ENCODE results near the gene SASH1. TPM values are rescaled to one million over a fixed set of nuclear protein-coding genes. Genes with fewer than 3 reads are reported as not detected.

Gene SASH1
- polyA plus RNA-seq, 12 donors, result 40.5 to 57.4 (median 47.6) TPM; not detected in 1

DNA sequence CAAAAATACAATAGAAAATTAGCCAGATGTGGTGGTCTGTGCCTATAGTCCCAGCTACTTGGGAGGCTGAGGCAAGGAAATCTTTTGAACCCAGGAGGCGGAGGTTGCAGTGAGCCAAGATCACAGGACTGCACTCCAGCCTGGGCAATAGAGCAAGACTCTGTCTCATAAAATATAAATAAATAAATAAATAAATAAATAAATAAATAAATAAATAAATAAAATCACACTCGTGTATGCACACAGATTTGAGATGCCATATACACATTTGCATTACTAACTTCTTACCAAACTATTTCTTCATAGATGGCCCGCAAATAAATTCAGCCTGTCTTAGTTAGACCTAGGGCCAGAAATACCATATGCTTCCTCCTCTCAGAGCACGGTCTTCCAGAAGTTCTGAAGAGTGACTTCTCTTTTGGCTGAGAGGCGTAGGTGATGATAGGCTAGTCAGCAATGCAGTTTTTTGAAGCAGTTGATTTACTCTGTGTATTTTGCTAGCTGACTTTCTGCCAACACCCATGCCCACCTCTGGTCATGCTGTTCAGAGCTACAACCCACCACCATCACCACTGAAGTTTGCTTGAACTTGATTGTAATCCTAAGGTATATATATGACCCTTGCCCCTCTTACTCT is 150.1 kb downstream of the SASH1 start:
- no peak for DNase-seq

GRCh38 chr6:148493424-148493823 is 150.8 kb downstream of the SASH1 start:
- no peak for DNase-seq

DNA sequence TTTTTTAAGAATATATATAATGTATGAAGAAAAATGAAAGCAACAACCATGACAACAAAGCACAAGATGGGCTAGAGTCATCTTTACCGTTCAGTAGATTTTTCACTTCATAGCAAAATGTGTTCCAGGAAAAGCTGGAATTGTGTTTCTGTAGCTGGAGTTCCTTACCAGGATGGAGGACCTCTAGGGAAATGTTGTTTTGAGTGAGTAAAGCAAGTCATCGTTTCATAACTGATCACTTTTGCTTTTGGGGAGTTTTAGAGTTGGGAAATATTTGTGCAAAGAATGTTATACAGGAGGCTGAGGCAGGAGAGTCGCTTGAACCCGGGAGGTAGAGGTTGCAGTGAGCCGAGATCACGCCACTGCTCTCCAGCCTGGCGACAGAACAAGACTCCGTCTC is 151.6 kb downstream of the SASH1 start:
- DNase-seq, result no peak

DNA sequence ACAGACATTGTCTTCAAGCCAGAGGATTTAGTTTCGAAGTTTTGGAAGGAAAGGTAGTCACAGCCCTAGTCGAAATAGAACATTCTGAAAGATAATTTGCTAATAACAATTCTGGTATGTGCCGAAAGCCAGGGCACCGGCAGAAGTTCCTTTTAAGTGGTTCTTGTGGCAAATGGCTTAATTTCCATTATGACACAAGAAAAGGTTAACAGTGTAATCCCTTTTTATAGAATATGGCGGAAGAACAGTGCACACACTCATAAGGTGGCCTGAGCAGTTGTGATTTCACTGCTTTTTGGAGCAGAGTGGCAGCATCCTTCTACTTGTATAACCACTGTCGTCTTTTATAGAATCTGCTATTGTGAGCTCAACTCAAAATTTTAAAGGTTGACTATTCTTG is 152.4 kb downstream of the SASH1 start:
- DNase-seq, result no peak

DNA sequence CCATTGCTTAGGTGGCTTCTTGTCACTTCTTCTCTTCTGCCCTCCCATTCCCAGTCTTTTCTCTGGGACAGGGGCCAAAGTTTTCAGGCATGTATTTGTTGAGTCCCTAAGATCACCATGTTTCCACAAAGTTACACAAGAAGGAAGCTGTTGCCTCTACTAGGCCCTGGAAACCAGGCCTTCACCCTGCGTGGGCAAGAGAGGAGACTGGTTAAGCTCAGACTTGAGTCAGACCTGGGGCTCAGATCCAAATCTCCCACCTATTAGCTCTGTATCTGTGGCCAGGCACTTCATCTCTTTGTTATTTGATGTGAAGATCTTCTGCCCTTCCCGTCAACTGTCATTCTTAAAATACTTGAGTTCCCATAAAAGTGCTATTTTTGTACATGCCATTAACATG is 154.6 kb downstream of the SASH1 start:
- DNase-seq, result no peak

DNA sequence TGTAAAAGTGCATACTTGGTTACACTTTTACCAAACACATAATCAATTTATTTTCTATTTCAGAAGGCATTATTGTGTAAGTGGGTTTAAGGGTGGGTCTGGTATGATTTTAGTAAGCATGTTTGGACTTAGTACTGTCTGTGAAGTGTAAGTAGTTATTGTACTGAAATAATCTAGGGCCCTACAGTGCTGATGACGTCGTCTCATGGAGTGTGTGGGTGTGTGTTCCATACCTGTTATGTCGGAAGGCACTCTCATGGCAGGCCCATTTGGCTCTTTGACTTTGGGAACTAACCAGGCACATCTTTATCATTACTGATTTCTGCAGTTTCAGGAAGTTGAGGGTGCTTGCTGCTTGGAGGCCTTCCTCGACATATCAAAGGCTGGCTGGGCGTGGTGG is 155.1 kb downstream of the SASH1 start:
- no peak for DNase-seq

DNA sequence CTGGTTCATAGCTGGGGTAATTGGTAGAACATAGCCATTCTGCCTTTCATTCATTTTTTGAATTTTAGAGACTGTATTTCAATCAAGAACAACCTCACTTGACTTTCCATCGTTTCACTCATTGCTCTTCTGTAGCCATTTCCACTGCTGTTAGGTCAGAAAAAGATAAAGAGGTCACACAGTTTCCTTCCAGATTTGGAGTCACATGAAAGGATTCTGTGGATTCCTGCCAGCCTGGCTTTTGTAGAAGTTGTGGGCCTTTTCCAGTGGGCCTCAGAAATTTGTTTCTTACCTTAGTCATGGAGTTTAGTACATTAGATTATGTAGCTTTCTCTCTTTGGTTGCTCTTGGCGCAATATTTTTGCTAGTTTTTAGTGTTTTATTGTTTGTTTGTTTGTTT is 157.8 kb downstream of the SASH1 start:
- no peak for DNase-seq

GRCh38 chr6:148501178-148501590 is 158.5 kb downstream of the SASH1 start:
- no peak for DNase-seq

- peak; percentile 61 for DNase-seq
These were observed 159.6 kb downstream of the SASH1 start for GRCh38 chr6:148502083-148502772.

DNA sequence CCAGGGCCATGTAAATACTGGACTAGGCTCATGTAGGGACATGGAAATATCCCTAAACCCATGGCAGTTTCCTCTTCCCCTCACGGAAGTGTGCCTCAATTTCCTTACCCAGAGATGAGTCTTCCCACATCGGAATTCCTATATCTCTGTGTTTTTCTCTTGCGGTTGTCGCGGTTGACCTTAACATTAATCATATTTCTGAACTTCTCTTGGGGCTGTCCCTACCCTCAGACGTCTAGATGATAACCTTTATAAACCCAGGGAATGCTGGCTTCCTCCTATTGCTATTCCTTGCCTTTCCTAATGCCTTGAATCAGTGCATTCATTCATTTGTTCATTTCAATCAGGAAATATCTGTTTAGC is 160.1 kb downstream of the SASH1 start:
- DNase-seq, result no peak

GRCh38 chr6:148503703-148504102 is 161.1 kb downstream of the SASH1 start:
- no peak for DNase-seq

- DNase-seq, result peak; percentile 59
These were observed 165.1 kb downstream of the SASH1 start for GRCh38 chr6:148507774-148508173.

- DNase-seq, result peak; percentile 81
These were observed 165.9 kb downstream of the SASH1 start for GRCh38 chr6:148508401-148509041.

DNA sequence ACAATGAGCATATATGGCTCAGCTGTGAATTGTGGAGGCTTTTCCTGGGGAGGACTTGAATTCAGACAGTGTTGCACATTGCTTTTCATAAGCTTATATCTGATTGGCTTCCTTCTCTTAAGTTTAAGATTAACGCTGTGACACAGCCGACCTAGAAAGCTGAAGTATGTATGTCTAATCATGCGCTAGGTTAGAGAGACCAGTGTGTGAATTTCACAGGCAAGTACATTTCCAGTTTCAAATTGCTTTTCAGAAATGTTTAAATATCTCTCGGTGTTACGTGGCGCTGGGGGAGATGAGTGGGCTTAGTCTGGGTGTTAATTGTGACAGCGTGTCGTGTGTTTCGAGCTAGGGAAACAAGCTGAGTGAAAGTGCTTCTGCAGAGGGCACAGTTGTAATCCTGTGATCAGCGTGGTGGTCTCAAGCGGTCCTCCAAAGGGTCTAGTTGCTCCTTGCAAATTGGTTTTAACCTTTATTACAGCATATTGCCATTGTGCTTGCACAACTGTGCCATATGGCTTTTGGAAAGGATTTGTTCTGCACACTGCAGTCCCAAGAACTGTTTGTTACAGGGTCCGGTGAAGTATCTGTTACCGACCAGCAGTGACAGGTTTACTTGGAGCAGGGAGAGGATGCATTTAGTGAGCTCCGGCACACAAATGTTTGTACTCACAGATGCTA is 166.6 kb downstream of the SASH1 start:
- DNase-seq, result peak; percentile 59

DNA sequence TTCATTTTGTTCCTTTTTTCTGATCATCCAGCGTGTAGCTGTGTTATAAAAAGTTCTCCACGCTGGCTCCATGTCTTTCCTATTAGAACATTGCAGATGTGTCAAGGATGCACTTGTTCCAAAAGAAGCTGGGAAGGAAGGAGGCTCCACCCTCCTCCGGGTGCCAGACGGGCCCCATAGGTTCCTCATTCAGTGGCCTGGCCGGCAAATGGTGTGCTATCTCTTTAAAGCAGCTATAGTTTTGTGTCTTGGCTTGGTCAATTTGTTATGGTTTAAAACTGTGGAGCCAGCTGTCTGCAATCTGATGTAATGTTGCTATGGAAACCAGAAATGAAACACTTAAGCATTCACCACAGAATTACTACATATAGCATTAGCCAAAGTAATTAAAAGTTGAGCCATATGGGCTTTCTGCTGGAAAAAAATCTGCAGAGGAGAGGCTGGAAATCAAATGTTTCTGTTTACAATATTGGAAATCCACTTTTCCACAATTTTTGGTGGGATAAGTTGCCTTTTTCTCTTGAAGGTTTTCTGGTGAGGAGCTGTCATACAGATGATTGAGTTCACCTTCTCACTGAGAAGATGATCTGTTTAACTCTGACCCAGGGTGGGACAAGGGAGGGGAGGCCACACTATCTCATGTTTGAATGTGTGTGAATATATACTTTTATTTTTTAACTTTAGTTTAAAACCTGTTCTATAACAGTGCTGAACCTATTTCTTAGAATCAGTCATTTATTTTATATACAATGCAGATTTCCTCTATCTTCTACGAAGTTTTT is 167.4 kb downstream of the SASH1 start:
- DNase-seq, result peak; percentile 95

- peak; percentile 90 for DNase-seq
These were observed 170.8 kb downstream of the SASH1 start for GRCh38 chr6:148513145-148514071.

- peak; percentile 60 for DNase-seq
These were observed 171.6 kb downstream of the SASH1 start for GRCh38 chr6:148514091-148514845.

DNA sequence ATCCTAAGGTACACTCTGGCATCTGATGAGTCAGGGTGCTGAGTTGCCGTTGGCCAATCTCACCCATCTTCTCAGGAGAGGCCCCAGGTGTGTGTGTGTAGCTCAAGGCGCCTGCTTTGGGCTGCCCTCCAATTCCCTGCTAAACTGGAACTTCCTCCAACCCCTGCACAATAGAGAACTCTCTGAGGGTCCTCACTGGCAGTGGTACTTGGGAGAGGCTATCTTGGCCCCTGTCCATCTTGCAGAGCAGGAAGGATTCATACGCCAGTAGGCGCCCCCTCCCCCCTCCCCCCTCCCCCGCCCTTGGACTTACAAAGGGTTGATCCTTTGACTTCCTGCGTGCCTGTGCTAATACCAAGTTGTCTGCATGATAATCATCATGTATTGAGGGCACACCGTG is 173.6 kb downstream of the SASH1 start:
- DNase-seq, result no peak

GRCh38 chr6:148516617-148517016 is 174.0 kb downstream of the SASH1 start:
- DNase-seq, result no peak

- DNase-seq, result no peak
These were observed 174.8 kb downstream of the SASH1 start for GRCh38 chr6:148517470-148517869.
